Esophagus mucosa (tissue), 1 donor: ENCODE results near the gene ENTPD6. TPM values are rescaled to one million over a fixed set of nuclear protein-coding genes. Genes with fewer than 3 reads are reported as not detected.

Experiments
- ATAC-seq: fragments of 200-7000 bp; cut with Tn5 transposase; one replicate; pipeline ENCODE4 v1.9.1; 2020
- total RNA-seq: library from RNA; stranded (reverse); gene quantifications from one replicate; pipeline ENCODE4 v1.2.4, GENCODE V29; 2023
- donor health status: DM: yes; HTN: yes; CAD: no.

ENTPD6 gene
- total RNA-seq, 1 donor from 2014 or later, result 27.3 TPM

- ATAC-seq, result no peak
Observed at GRCh38 chr20:25244976-25245375, 49.5 kb downstream of the ENTPD6 start.

GRCh38 chr20:25245461-25245860, 49.9 kb downstream of the ENTPD6 start:
- no peak for ATAC-seq

- no peak for ATAC-seq
Observed at GRCh38 chr20:25246182-25246999, 50.9 kb downstream of the ENTPD6 start.

GRCh38 chr20:25247000-25247517, 51.5 kb downstream of the ENTPD6 start:
- peak; percentile 43 for ATAC-seq

- peak; percentile 48 for ATAC-seq
Observed at GRCh38 chr20:25247518-25247955, 52.0 kb downstream of the ENTPD6 start.

GRCh38 chr20:25247956-25248785, 52.7 kb downstream of the ENTPD6 start, which contains the start of gene PYGB:
TSS of gene PYGB (plus strand) at chr20:25248085. CDS start at chr20:25248179, 94 bp downstream.
- ATAC-seq, result peak; percentile 91

- ATAC-seq, result no peak
Observed at GRCh38 chr20:25248786-25249172, 53.3 kb downstream of the ENTPD6 start.

- no peak for ATAC-seq
Observed at GRCh38 chr20:25249198-25249931, 53.9 kb downstream of the ENTPD6 start.

- no peak for ATAC-seq
Observed at GRCh38 chr20:25250508-25250907, 55.0 kb downstream of the ENTPD6 start.

GRCh38 chr20:25251019-25251418, 55.5 kb downstream of the ENTPD6 start:
- ATAC-seq, result no peak

GRCh38 chr20:25251558-25251957, 56.0 kb downstream of the ENTPD6 start:
- ATAC-seq, result no peak

GRCh38 chr20:25252230-25252651, 56.7 kb downstream of the ENTPD6 start:
- ATAC-seq, result no peak

GRCh38 chr20:25252686-25253421, 57.3 kb downstream of the ENTPD6 start:
- peak; percentile 6 for ATAC-seq

GRCh38 chr20:25253606-25254275, 58.2 kb downstream of the ENTPD6 start:
- ATAC-seq, result no peak

- ATAC-seq, result no peak
Observed at GRCh38 chr20:25254571-25254970, 59.1 kb downstream of the ENTPD6 start.

- ATAC-seq, result peak; percentile 90
Observed at GRCh38 chr20:25254986-25255680, 59.6 kb downstream of the ENTPD6 start.

- peak; percentile 66 for ATAC-seq
Observed at GRCh38 chr20:25256226-25256859, 60.8 kb downstream of the ENTPD6 start.

GRCh38 chr20:25257130-25257529, 61.6 kb downstream of the ENTPD6 start:
- ATAC-seq, result no peak

- ATAC-seq, result no peak
Observed at GRCh38 chr20:25257756-25258475, 62.4 kb downstream of the ENTPD6 start.
